Urinary bladder (tissue), 4 donors: ENCODE data around the gene CLDN6. TPM values are rescaled to one million over a fixed set of nuclear protein-coding genes. Genes with fewer than 3 reads are reported as not detected.

ENCODE experiments used
- DNase-seq: peaks from one replicate; pipeline ENCODE4 v3.0.0-alpha.2; 2015; ENCODE audit errors: extremely low spot score
- H3K27ac ChIP-seq: one replicate; pipeline ENCODE4 v1.5.1; 2013; ENCODE audit warnings: low read depth, mild to moderate bottlenecking, moderate library complexity
- H3K36me3 ChIP-seq: one replicate; pipeline ENCODE4 v1.6.1; 2013; ENCODE audit warnings: mild to moderate bottlenecking, moderate library complexity; ENCODE audit not compliant: insufficient read depth
- H3K4me1 ChIP-seq: one replicate; pipeline ENCODE4 v1.6.1; 2013; ENCODE audit warnings: mild to moderate bottlenecking, moderate library complexity; ENCODE audit not compliant: insufficient read depth
- H3K4me3 ChIP-seq: one replicate; pipeline ENCODE4 v1.5.1; 2013; ENCODE audit warnings: low read depth, low read length
- WGBS: extraction: QIAGEN DNeasy Blood & Tissue Kit; methylation state at CpG from one replicate; pipeline ENCODE4 v1.1.7; 2013; 5-methylcytosine and 5-hydroxymethylcytosine counted together
- polyA plus RNA-seq: library from polyadenylated mRNA; stranded (reverse); fragments of 200-250 nt; gene quantifications from one replicate; pipeline ENCODE4 v1.2.3, GENCODE V29; 2013
- total RNA-seq: library from RNA; depleted of rRNA; stranded (reverse); fragments of >200 nt; gene quantifications from one replicate; pipeline ENCODE4 v1.2.3, GENCODE V29; 2014
- donor health status: healthy with polysubstance abuse.
- donor health status: healthy.

The CLDN6 gene
- total and polyA plus RNA-seq, 2 donors, result not detected

DNA sequence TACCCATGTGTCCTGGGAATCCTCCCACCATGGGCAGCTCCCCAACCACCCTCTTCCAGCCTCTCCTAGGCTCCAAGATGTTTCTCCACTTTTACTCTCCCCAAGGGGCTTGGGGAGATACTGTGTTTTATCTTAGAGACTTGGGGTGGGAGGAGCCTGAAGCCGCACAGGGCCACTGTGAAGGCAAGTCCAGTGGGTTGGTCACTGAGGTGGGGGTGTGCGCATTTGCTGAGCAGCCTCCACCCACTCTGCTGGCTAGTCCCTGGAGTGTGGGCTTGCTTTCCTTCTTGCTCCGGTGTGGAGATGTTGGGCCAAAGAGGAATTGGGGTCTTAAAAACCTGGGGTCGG, 9.3 kb downstream of the CLDN6 start:
- Histone ChIP-seq H3K36me3 (no peaks in the 10 kb centered on the region), H3K4me1 (peaks cover 2% of the 10 kb centered on the region), H3K27ac (no peak overlapping the region), H3K4me3 (no peak overlapping the region)
- 35% methylated on average over 4 of the region's 4 CpGs for WGBS
- no peak for DNase-seq

DNA sequence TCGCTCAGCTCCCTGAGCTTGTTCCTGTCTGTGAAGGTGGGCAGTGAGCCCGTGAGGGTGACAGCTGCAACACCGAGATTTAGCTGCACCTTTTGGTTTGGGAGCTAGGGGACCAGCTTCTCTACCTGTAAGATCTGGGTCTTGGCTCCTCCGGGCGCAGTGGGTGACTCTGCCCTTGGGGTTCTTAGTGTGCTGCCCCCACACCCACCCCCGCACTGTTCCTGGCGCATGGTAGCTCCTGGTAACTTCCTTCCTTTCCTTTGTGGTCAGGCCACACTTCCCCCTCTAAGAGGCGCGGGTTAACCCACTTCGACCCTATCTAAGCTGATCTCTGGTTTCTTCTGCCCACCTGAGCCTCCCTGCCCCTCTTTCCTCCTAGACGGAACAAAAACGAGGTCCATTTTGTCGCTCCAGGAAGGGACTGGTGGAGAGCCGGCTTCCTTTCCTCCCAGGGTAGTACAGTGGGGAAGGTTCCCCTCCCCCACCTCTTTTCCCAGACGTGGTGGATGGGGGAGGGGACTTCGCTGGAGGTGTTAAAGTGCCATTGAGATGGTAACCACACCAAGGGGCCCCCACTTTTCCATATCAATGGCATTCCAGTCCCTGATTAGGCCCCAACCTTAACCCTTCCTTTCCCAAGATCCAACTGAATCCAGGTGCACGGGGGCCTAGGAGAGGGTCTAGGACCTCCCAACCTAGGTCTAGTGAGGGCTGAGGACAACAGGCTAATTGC, 9.9 kb downstream of the CLDN6 start:
- Histone ChIP-seq H3K36me3 (no peaks in the 10 kb centered on the region), H3K4me3 (no peak overlapping the region), H3K4me1 (peaks cover 2% of the 10 kb centered on the region), H3K27ac (no peak overlapping the region)
- WGBS, result 18% methylated on average over 17 of the region's 17 CpGs
- DNase-seq, result no peak

DNA sequence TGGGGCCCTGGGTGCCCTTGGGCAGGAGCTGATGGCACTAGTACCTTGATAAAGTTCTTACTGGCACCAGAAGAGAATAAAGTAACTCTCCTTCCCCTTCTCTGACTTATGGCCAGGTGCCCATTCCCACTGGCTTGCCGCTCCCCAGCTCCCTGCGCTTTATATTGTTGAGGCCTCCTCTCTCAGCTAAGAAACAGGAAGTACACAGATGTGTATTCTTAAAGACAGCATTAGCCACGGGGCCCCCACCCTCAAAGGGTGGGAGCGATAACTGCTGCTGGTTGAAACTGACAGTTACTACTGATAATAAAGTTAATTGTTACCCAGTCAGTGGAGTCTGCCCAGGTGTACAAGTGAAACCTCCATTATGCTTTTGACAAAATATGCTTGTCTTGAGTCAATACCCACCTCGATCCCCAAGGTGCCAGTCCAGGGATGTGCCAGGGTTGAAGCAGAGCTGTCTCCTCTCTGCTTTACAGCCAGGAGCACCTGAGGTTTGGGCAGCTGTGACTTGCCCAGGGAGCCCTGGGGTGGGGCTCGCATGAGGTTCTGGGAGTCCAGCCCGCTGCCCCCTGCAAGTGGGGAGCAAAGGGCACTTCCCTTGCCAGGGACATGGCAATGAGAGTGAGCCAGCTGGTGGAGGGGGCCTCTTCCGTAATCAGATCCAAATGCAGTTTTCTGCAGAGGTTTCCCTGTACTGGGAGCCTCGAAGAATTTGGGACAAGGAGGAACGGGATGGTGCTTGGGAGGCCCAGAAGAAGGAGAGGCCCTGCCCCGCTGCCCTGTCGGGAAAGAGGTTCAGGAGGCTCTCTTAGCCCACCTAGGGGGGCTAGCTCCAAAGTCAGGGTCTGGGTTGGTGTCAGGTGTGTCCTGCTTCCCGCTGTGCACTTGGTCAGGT, 10.7 kb downstream of the CLDN6 start:
- DNase-seq, result no peak
- 40% methylated on average over 13 of the region's 13 CpGs for WGBS
- Histone ChIP-seq H3K36me3 (no peaks in the 10 kb centered on the region), H3K4me3 (no peak overlapping the region), H3K27ac (no peak overlapping the region), H3K4me1 (peaks cover 2% of the 10 kb centered on the region)

DNA sequence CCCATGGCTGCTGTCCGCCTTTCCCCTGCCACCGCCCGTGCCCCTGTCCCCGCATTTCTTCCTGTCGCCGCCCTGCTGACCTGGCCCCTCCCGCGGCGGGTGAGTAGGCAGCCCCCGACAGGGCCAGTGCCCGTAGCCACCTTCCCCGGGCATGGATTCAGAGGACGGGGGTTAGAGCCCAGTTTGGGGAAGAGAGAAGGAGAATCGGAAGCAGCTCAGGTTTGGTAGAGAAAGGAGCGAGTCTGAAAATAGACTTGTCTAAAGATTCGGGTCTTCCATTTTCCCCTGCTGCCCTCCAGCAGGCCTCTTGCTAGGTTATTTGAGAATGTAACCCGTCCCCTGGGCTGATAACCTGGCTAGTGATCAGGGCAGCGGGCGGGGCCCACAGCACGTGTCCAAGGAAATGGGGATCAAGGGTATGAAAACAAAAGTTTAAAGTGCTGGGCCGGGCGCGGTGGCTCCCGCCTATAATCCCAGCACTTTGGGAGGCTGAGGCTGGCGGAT, 13.2 kb downstream of the CLDN6 start:
- Histone ChIP-seq H3K36me3 (no peaks in the 10 kb centered on the region), H3K4me1 (peaks cover 2% of the 10 kb centered on the region), H3K4me3 (peak overlapping the region; percentile 38), H3K27ac (no peak overlapping the region)
- WGBS, result 9% methylated on average over 25 of the region's 25 CpGs
- DNase-seq, result no peak

DNA sequence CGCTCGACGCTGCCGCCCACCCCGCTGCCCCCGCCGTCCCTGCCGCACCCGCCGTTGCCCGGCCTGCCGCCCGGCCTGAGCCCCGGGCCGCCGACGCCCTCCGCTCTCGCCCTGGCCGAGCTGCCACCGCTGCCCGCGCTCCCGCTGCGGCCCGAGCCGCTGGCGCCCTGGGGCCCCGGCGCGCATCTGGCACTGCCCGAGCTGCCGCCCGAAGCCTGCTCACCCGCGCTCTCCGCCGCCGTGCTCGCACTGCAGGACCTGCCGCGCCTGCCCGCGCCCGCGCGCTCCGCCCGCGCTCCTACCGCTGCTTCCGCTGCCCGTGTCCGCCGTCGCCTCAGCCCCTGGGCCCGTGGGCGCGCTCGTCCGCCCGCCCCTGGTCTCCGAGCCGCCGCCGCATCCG, 13.7 kb downstream of the CLDN6 start:
- H3K4me3 ChIP-seq, result peak overlapping the region; percentile 38
- under 1% methylated on average over 60 of the region's 67 CpGs for WGBS
- DNase-seq, result no peak
- H3K36me3 ChIP-seq, result no peaks in the 10 kb centered on the region
- H3K4me1 ChIP-seq, result peaks cover 2% of the 10 kb centered on the region
- no peak overlapping the region for H3K27ac ChIP-seq

DNA sequence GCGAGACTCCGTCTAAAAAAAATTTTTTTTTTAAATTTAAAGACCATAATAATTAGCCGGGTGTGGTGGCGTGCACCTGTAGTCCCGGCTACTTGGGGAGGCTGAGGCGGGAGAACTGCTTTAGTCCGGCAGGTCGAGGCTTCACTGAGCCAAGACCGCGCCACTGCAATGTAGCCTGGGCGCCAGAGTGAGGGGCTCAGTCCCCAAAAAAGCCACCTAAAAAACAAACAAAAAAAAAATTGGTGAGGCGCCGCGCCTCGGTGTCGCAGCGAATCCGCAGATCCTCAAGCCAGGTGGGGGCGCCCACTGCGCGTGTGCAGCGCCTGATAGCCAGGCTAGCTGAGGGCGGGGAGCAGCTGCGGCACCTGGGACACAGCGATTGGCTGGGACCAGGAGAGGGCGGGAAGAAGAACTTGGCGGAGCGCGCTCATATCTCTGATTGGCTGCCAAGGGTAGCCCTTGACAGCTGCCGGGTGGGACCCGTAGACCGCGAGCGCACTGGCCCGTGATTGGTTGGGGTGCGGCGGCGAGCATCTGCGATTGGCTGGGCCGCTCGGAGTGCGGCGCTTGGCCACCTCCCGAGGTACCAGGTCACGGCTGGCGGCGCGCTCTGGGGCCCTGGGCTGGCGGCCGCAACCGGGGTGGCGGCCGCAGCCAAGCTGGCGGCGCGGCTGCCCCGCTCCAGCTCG, 14.3 kb downstream of the CLDN6 start:
- DNase-seq, result peak; percentile 94
- 7% methylated on average over 58 of the region's 58 CpGs for WGBS
- Histone ChIP-seq H3K4me1 (peaks cover 1% of the 10 kb centered on the region), H3K36me3 (no peaks in the 10 kb centered on the region), H3K27ac (no peak overlapping the region), H3K4me3 (peak overlapping the region; percentile 38)

DNA sequence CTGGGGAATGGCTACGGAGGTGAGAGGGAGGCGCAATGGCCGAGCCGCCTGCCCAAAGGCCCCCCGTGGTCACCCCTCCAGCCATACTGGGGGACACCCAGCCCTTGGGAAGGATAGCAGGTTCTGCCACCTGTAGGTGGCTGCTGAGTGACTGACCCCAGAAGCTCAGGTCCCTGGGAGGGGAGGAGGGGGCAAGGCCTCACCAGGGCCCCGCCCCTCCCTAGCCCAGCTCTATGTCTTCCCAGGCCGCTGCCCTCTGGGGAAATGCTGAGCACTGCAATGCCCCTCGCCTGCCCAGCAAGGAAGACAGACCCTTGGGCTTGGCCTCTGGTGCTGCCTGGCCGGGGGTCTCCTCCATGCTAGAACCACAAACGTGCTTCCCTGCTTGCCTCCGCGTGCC, 16.7 kb downstream of the CLDN6 start:
- Histone ChIP-seq H3K4me1 (no peaks in the 10 kb centered on the region), H3K27ac (no peak overlapping the region), H3K36me3 (no peaks in the 10 kb centered on the region), H3K4me3 (no peak overlapping the region)
- WGBS, result 67% methylated on average over 12 of the region's 12 CpGs
- no peak for DNase-seq

DNA sequence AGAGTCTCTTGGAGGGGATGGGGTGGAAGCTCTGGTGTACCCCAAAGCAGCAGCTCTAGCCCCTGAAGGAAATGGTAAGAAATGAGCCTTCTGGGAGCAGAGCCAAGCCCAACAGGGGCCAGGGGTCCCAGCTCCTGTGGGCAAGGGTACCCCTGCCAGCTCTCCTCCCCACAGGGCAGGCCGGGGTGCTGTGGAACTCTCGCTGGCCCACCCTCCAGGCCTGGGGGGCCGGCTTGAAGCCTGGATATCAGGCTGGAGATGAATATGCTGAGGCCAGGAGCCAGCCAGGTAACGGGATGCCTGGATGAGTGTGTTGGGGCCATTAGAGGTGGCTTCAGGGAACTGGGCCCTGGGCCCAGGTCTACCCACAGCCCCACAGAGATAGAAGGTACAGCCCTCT, 17.4 kb downstream of the CLDN6 start:
- 80% methylated on average over 4 of the region's 4 CpGs for WGBS
- H3K27ac ChIP-seq, result no peak overlapping the region
- DNase-seq, result no peak

DNA sequence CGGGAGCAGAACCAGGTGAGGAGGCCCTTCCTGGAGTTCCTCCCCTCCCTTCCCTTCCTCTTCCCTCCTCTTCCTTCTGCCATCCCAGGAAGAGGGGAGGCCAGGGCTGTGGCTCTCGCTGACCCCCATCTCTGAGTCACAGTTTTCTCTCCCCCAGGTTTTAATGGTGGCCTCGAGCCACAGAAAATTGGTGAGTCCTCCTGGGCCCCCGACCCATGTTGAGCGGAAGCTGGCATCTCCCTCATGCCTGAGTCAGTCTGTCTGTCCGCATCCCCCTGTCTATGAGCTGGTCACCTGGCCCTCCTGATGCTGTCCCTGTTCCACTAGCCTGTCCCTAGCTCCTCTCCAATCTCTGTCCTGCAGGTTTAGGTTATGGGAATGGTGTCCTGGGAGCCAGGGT, 18.1 kb downstream of the CLDN6 start:
- 79% methylated on average over 6 of the region's 6 CpGs for WGBS
- DNase-seq, result no peak
- no peak overlapping the region for H3K4me3 ChIP-seq
- H3K36me3 ChIP-seq, result no peaks in the 10 kb centered on the region
- H3K27ac ChIP-seq, result no peak overlapping the region
- H3K4me1 ChIP-seq, result no peaks in the 10 kb centered on the region

More for the DNA sequence above, 17.4 kb downstream of the CLDN6 start:
- H3K4me3 ChIP-seq, result no peak overlapping the region
- H3K36me3 ChIP-seq, result no peaks in the 10 kb centered on the region
- H3K4me1 ChIP-seq, result no peaks in the 10 kb centered on the region

DNA sequence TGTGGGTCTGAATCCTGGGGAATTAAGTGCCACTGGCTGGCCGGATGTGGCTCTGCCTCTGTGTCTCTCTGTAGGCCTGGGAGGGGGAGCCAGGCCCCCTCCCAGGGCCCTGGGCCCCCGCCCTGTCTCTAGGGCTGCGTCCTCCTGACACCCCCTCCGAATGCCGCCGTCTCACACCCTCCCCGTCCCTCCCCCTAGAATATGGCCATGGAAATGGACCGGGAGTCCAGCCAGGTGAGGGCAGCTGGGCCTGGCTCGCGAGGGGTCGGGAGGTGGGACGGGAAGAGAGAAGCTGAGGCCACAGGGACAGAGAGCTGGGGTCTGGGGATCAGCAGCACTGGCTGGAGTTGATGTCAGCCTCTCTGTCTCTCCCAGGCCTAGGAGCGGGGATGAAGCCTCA, 21.7 kb downstream of the CLDN6 start:
- WGBS, result 69% methylated on average over 13 of the region's 13 CpGs
- no peaks in the 10 kb centered on the region for H3K36me3 ChIP-seq

DNA sequence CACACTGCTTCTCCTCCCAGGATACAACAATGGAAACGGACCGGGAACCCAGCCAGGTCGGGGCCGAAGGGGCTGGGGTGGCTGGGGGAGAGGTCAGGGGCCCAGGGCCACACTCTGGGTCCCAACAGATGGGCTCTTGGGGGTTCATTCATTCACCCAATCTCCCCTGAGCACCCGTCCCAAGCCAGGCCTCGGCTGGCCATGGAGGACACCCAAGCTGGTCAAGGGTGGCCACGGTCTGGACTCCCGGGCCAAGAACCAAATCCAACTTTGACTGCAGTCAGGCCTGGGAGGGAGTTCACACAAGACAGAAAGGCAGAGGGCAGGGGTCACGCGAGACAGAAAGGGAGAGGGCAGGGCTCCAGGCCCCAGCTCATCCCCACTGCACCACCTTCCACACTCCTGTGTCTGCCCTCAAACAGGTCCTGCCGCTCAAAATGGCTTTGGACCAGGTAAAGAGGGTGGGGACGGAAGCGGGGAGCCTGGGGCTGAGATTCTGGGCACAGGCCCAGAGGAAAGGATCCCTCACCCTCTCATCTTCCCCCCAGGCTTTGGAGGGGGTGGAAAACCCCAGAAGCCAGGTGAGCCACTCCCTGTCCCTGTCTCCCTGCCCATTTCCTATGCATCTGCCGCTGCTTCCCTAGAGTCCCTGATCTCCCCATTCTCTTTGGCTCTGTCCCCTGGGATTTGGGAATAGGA, 25.5 kb downstream of the CLDN6 start:
- no peak overlapping the region for H3K27ac ChIP-seq
- WGBS, result 84% methylated on average over 14 of the region's 14 CpGs
- no peak overlapping the region for H3K4me3 ChIP-seq
- no peak for DNase-seq
- H3K4me1 ChIP-seq, result no peaks in the 10 kb centered on the region
- no peaks in the 10 kb centered on the region for H3K36me3 ChIP-seq

More for the DNA sequence above, 21.7 kb downstream of the CLDN6 start:
- DNase-seq, result no peak
- Histone ChIP-seq H3K4me3 (no peak overlapping the region), H3K27ac (no peak overlapping the region), H3K4me1 (no peaks in the 10 kb centered on the region)

DNA sequence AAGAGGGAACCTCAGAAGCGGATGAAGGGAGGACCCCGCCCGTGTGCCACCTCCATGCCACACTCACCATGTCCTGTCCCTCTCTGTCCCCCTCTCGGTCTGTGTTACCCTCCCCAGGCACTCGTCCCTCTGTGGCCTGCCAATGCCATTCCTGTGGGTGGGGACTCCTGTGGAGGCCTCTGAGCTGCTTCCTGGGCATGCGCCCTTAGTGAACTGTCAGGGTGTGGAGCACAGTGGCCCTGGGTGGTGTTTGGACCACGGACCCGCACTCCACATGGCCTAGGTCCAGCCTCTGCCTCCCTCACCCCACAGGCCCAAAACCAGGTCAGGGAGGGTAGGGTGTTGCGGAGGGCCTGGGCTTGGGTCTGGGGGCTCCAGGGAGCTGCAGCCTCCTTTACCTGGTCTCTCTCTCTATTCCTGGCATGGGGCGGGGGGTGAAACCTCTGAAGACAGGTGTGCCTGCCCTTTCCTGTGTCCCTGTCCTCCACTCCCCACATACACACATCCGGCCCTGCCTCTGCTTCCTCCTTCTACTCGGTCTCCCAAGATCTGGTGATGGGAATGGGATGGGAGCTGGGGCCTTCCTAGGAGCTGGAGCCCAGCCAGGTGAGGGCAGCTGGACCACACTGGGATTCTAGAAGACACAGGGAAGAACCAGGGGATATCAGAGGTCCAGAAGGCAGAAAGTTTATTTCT, 26.3 kb downstream of the CLDN6 start:
- Histone ChIP-seq H3K4me1 (no peaks in the 10 kb centered on the region), H3K4me3 (no peak overlapping the region), H3K36me3 (no peaks in the 10 kb centered on the region), H3K27ac (no peak overlapping the region)
- 87% methylated on average over 12 of the region's 12 CpGs for WGBS
- DNase-seq, result no peak

DNA sequence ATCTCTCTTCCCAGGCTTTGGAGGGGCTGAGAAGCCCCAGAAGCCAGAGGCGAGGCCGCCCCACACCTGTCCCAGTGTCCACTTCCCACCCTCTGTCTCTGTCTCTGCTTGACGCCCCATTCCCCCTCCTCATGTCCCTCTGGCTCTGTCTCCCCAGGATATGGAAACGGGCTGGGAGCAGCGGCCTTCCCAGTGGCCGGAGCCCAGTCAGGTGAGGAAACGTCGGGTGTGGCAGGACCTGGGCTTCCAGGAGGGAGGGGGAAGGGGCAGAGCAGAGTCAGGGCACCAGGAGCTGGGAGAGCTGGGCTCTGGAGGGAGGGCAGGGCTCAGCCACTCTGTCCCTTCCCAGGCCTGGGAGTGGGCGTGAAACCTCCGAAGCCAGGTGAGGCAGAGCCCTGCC, 27.1 kb downstream of the CLDN6 start:
- WGBS, result 68% methylated on average over 10 of the region's 10 CpGs

More for the DNA sequence above, 27.1 kb downstream of the CLDN6 start:
- no peaks in the 10 kb centered on the region for H3K36me3 ChIP-seq
- no peak overlapping the region for H3K4me3 ChIP-seq
- no peaks in the 10 kb centered on the region for H3K4me1 ChIP-seq
- no peak overlapping the region for H3K27ac ChIP-seq
- no peak for DNase-seq
